HG03280 (cell line): Measurements from ENCODE around the gene PARD3B.

Experiments used
- ATAC-seq: cut with Tn5 transposase; IDR thresholded peaks from one replicate; pipeline ENCODE4 v1.9.1; 2021; ENCODE audit warnings: mild to moderate bottlenecking, moderate library complexity; ENCODE audit not compliant: unreplicated experiment

Gene PARD3B

GRCh38 chr2:204827701-204828590 lies 282.7 kb downstream of the PARD3B start:
- no peak for ATAC-seq

GRCh38 chr2:204834716-204835384 lies 289.6 kb downstream of the PARD3B start:
- no peak for ATAC-seq

GRCh38 chr2:204835786-204836185 lies 290.5 kb downstream of the PARD3B start:
- no peak for ATAC-seq

GRCh38 chr2:204840504-204840903 lies 295.2 kb downstream of the PARD3B start:
- no peak for ATAC-seq

GRCh38 chr2:204842068-204842467 lies 296.8 kb downstream of the PARD3B start:
- no peak for ATAC-seq

- no peak for ATAC-seq
Observed at GRCh38 chr2:204842661-204843485, 297.6 kb downstream of the PARD3B start.

GRCh38 chr2:204846471-204846870 lies 301.2 kb downstream of the PARD3B start:
- ATAC-seq: no peak

GRCh38 chr2:204849892-204850291 lies 304.6 kb downstream of the PARD3B start:
- no peak for ATAC-seq

- ATAC-seq: no peak
Observed at GRCh38 chr2:204850581-204850980, 305.3 kb downstream of the PARD3B start.

GRCh38 chr2:204853905-204854304 lies 308.6 kb downstream of the PARD3B start:
- no peak for ATAC-seq

- ATAC-seq: no peak
Observed at GRCh38 chr2:204860274-204860673, 315.0 kb downstream of the PARD3B start.

- no peak for ATAC-seq
Observed at GRCh38 chr2:204862809-204863208, 317.5 kb downstream of the PARD3B start.

- ATAC-seq: no peak
Observed at GRCh38 chr2:204863336-204863735, 318.1 kb downstream of the PARD3B start.

GRCh38 chr2:204869132-204869823 lies 324.0 kb downstream of the PARD3B start:
- ATAC-seq: no peak

GRCh38 chr2:204870053-204870452 lies 324.8 kb downstream of the PARD3B start:
- ATAC-seq: no peak

GRCh38 chr2:204871231-204871953 lies 326.1 kb downstream of the PARD3B start:
- no peak for ATAC-seq

GRCh38 chr2:204876311-204876710 lies 331.0 kb downstream of the PARD3B start:
- no peak for ATAC-seq

- ATAC-seq: no peak
Observed at GRCh38 chr2:204877691-204878090, 332.4 kb downstream of the PARD3B start.

GRCh38 chr2:204880928-204881327 lies 335.7 kb downstream of the PARD3B start:
- no peak for ATAC-seq

- no peak for ATAC-seq
Observed at GRCh38 chr2:204881655-204882054, 336.4 kb downstream of the PARD3B start.
